ENCODE measurements around the gene TNS3.
"Not testable (repeated sequence)": the region's sequence is repeated elsewhere in the genome, so short reads cannot be mapped to it uniquely, and the experiment has no call there.

The TNS3 gene

GRCh38 chr7:47474937-47475879 lies 106.7 kb downstream of the TNS3 start:
- Mint-ChIP-seq H3K4me1 (no peaks in the 10 kb centered on the region), H3K9me3 (no peaks in the 10 kb centered on the region), H3K4me3 (no peak overlapping the region), H3K27me3 (peaks cover 4% of the 10 kb centered on the region), H3K27ac (no peak overlapping the region), H3K36me3 (no peaks in the 10 kb centered on the region)
- no peak for DNase-seq
- CTCF ChIA-PET, result no interaction called here

- H3K36me3 Mint-ChIP-seq, result no peaks in the 10 kb centered on the region
- H3K27ac Mint-ChIP-seq, result no peak overlapping the region
- H3K27me3 Mint-ChIP-seq, result no peaks in the 10 kb centered on the region
- DNase-seq, result no peak
- H3K9me3 Mint-ChIP-seq, result no peaks in the 10 kb centered on the region
- CTCF ChIA-PET, result no interaction called here
- H3K4me3 Mint-ChIP-seq, result no peak overlapping the region
- no peaks in the 10 kb centered on the region for H3K4me1 Mint-ChIP-seq
Measured at GRCh38 chr7:47474211-47474936, 107.5 kb downstream of the TNS3 start.

- no peak for DNase-seq
- Mint-ChIP-seq H3K4me1 (no peaks in the 10 kb centered on the region), H3K36me3 (no peaks in the 10 kb centered on the region), H3K27ac (no peak overlapping the region), H3K9me3 (no peaks in the 10 kb centered on the region), H3K27me3 (no peaks in the 10 kb centered on the region), H3K4me3 (no peak overlapping the region)
- CTCF ChIA-PET, result no interaction called here
Measured at GRCh38 chr7:47473499-47474210, 108.3 kb downstream of the TNS3 start.

GRCh38 chr7:47472444-47473157 lies 109.3 kb downstream of the TNS3 start:
- Mint-ChIP-seq H3K4me1 (no peaks in the 10 kb centered on the region), H3K27me3 (no peaks in the 10 kb centered on the region), H3K4me3 (no peak overlapping the region), H3K27ac (no peak overlapping the region), H3K36me3 (no peaks in the 10 kb centered on the region), H3K9me3 (no peaks in the 10 kb centered on the region)
- CTCF ChIA-PET, result no interaction called here
- no peak for DNase-seq

GRCh38 chr7:47471831-47472230 lies 110.1 kb downstream of the TNS3 start:
- Mint-ChIP-seq H3K27ac (no peak overlapping the region), H3K9me3 (no peaks in the 10 kb centered on the region), H3K4me1 (no peaks in the 10 kb centered on the region), H3K27me3 (no peaks in the 10 kb centered on the region), H3K36me3 (no peaks in the 10 kb centered on the region), H3K4me3 (no peak overlapping the region)
- CTCF ChIA-PET, result no interaction called here
- no peak for DNase-seq

- no peaks in the 10 kb centered on the region for H3K9me3 Mint-ChIP-seq
- CTCF ChIA-PET, result no interaction called here
- no peak overlapping the region for H3K4me3 Mint-ChIP-seq
- no peak overlapping the region for H3K27ac Mint-ChIP-seq
- no peaks in the 10 kb centered on the region for H3K4me1 Mint-ChIP-seq
- DNase-seq, result no peak
- H3K36me3 Mint-ChIP-seq, result no peaks in the 10 kb centered on the region
- H3K27me3 Mint-ChIP-seq, result no peaks in the 10 kb centered on the region
Measured at GRCh38 chr7:47471358-47471703, 110.6 kb downstream of the TNS3 start.

GRCh38 chr7:47470567-47471357 lies 111.1 kb downstream of the TNS3 start:
- no peaks in the 10 kb centered on the region for H3K9me3 Mint-ChIP-seq
- H3K4me3 Mint-ChIP-seq, result no peak overlapping the region
- CTCF ChIA-PET, result no interaction called here
- H3K27me3 Mint-ChIP-seq, result no peaks in the 10 kb centered on the region
- no peaks in the 10 kb centered on the region for H3K4me1 Mint-ChIP-seq
- H3K36me3 Mint-ChIP-seq, result no peaks in the 10 kb centered on the region
- no peak overlapping the region for H3K27ac Mint-ChIP-seq
- no peak for DNase-seq

- CTCF ChIA-PET, H3K27me3 Mint-ChIP-seq, H3K36me3 Mint-ChIP-seq, H3K4me3 Mint-ChIP-seq, H3K4me1 Mint-ChIP-seq, H3K9me3 Mint-ChIP-seq, H3K27ac Mint-ChIP-seq, DNase-seq: not testable (repeated sequence)
Measured at GRCh38 chr7:47469846-47470245, 112.1 kb downstream of the TNS3 start.

GRCh38 chr7:47466832-47467231 lies 115.1 kb downstream of the TNS3 start:
- Mint-ChIP-seq H3K4me3 (no peak overlapping the region), H3K9me3 (no peaks in the 10 kb centered on the region), H3K27ac (no peak overlapping the region), H3K36me3 (no peaks in the 10 kb centered on the region), H3K4me1 (no peaks in the 10 kb centered on the region), H3K27me3 (no peaks in the 10 kb centered on the region)
- CTCF ChIA-PET, result no interaction called here
- no peak for DNase-seq

- Mint-ChIP-seq H3K27me3 (no peaks in the 10 kb centered on the region), H3K27ac (no peak overlapping the region), H3K4me3 (no peak overlapping the region), H3K36me3 (no peaks in the 10 kb centered on the region), H3K4me1 (no peaks in the 10 kb centered on the region), H3K9me3 (no peaks in the 10 kb centered on the region)
- CTCF ChIA-PET, result no interaction called here
- no peak for DNase-seq
Measured at GRCh38 chr7:47465191-47465590, 116.7 kb downstream of the TNS3 start.

GRCh38 chr7:47464266-47464665 lies 117.6 kb downstream of the TNS3 start:
- H3K4me1 Mint-ChIP-seq, result no peaks in the 10 kb centered on the region
- CTCF ChIA-PET, result no interaction called here
- no peak overlapping the region for H3K4me3 Mint-ChIP-seq
- no peak overlapping the region for H3K27ac Mint-ChIP-seq
- no peak for DNase-seq
- H3K27me3 Mint-ChIP-seq, result no peaks in the 10 kb centered on the region
- no peaks in the 10 kb centered on the region for H3K9me3 Mint-ChIP-seq
- no peaks in the 10 kb centered on the region for H3K36me3 Mint-ChIP-seq

GRCh38 chr7:47461746-47462145 lies 120.2 kb downstream of the TNS3 start:
- CTCF ChIA-PET, result no interaction called here
- H3K4me3 Mint-ChIP-seq, result no peak overlapping the region
- H3K27ac Mint-ChIP-seq, result no peak overlapping the region

GRCh38 chr7:47461161-47461560 lies 120.8 kb downstream of the TNS3 start:
- Mint-ChIP-seq H3K9me3 (no peaks in the 10 kb centered on the region), H3K27me3 (no peaks in the 10 kb centered on the region), H3K27ac (no peak overlapping the region), H3K36me3 (no peaks in the 10 kb centered on the region), H3K4me1 (no peaks in the 10 kb centered on the region), H3K4me3 (no peak overlapping the region)
- DNase-seq, result no peak
- CTCF ChIA-PET, result no interaction called here

More at GRCh38 chr7:47461746-47462145, 120.2 kb downstream of the TNS3 start:
- Mint-ChIP-seq H3K36me3 (no peaks in the 10 kb centered on the region), H3K4me1 (no peaks in the 10 kb centered on the region), H3K27me3 (no peaks in the 10 kb centered on the region), H3K9me3 (no peaks in the 10 kb centered on the region)
- no peak for DNase-seq
